HG03135 (cell line): ENCODE results near the gene IMMP2L.
"Not testable (repeated sequence)": the region's sequence is repeated elsewhere in the genome, so short reads cannot be mapped to it uniquely, and the experiment has no call there.

ENCODE experiments used
- ATAC-seq: cut with Tn5 transposase; IDR thresholded peaks from one replicate; pipeline ENCODE4 v1.9.1; 2021; ENCODE audit warnings: mild to moderate bottlenecking, moderate library complexity; ENCODE audit not compliant: unreplicated experiment

The IMMP2L gene

GRCh38 chr7:111470998-111471397, 91.3 kb downstream of the IMMP2L start:
- no peak for ATAC-seq

GRCh38 chr7:111469894-111470293, 92.4 kb downstream of the IMMP2L start:
- not testable (repeated sequence) for ATAC-seq

DNA sequence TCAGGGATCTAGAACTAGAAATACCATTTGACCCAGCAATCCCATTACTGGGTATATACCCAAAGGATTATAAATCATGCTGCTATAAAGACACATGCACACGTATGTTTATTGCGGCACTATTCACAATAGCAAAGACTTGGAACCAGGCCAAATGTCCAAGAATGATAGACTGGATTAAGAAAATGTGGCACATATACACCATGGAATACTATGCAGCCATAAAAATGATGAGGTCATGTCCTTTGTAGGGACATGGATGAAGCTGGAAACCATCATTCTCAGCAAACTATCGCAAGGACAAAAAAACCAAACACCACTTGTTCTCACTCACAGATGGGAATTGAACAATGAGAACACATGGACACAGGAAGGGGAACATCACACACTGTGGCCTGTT, 96.5 kb downstream of the IMMP2L start:
- ATAC-seq: not testable (repeated sequence)

GRCh38 chr7:111460695-111461094, 101.6 kb downstream of the IMMP2L start:
- ATAC-seq: no peak

DNA sequence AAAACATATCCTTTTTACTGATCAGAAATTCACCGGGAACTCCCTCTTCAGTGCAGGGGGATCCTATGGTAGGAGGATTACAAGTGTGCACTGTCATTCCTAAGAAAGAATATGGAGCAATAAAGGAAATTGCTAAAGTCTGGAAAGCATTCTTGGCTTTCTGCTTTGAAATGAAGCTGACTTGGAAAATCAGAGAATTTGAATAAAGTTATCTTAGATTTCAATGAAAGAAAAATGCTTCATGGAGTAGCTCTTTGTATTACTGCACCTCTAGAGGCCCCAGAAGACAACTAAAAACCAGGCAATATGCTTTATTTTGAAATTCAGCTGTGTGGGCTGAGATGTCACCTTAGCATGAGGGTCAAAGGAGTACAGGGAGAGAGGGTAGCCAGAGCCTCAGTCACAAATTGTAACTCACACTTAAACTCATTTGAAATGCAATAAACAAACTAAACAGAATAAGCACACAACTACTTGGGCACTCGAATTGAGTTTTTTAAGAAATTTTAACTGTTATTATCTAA, 102.5 kb downstream of the IMMP2L start:
- ATAC-seq: no peak

DNA sequence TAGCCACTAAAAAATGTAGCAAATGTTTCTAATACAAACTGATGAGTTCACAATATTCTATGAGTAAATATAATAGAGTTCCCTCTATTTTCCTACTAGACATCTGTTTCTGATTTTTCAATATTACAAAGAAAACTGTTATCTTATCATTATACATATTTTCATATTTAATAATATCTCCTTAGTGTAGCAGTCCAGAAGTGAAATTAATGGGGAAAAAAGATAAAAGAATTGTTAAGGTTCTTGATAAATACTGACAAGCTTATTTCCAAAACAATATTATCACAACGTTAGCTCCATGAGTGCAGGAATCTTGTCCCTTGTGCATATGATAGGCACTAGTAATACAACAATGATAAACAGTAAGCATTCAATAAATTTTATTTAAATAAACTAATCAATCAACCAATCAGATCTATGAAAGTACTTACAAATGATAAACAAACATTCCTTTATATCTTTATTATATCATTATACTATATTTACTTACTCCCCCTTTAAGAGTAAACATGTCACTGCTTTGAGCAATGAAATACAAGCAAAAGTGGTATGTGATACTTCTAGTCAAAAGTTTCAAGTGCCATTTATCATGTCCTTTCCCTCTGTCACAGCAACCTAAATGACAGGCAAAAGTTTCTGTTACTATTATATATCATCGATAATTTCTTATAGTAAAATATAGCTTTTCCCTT, 103.1 kb downstream of the IMMP2L start:
- ATAC-seq: no peak

- ATAC-seq: not testable (repeated sequence)
Measured at GRCh38 chr7:111450705-111451104, 111.6 kb downstream of the IMMP2L start.

DNA sequence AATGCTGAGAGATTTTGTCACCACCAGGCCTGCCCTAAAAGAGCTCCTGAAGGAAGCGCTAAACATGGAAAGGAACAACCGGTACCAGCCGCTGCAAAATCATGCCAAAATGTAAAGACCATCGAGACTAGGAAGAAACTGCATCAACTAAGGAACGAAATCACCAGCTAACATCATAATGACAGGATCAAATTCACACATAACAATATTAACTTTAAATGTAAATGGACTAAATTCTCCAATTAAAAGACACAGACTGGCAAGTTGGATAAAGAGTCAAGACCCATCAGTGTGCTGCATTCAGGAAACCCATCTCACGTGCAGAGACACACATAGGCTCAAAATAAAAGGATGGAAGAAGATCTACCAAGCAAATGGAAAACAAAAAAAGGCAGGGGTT, 114.8 kb downstream of the IMMP2L start:
- not testable (repeated sequence) for ATAC-seq

DNA sequence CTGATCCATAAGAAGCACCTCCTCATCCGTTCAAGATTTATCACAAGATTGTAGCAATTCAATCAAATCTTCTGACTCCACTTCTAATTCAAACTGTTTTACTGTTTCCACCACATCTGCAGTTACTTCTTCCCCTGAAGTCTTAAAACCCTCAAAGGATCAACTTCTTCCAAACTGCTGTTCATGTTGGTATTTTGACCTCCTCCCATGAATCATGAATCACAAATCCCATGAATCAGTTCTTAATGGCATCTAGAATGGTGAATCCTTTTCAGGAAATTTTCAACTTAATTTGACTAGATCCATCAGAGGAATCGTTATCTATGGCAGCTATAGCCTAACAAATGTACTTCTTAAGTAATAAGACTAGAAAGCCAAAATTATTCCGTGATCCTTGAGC, 122.3 kb downstream of the IMMP2L start:
- ATAC-seq: no peak

- no peak for ATAC-seq
Measured at GRCh38 chr7:111438369-111439289, 123.7 kb downstream of the IMMP2L start.

DNA sequence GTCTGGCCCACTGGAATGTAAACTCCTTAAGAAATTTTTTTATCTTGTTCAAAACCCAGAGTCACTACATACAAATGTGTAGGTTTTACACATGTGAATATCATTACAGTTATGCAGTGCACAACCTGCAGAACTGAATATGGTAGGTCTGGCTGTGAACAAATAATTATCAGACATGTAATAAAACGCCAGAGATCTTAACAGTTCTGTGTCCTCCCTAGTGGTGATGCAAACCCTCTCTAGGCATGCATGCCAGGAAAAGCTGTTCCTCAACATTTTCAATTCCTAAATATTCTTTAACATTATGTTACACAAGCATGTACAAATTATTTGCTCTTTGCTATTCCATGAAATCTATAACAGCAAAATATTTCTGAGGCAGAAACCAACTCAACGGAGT, 124.6 kb downstream of the IMMP2L start:
- ATAC-seq: no peak

- no peak for ATAC-seq
Measured at GRCh38 chr7:111436608-111437007, 125.7 kb downstream of the IMMP2L start.

- no peak for ATAC-seq
Measured at GRCh38 chr7:111433426-111433825, 128.9 kb downstream of the IMMP2L start.

DNA sequence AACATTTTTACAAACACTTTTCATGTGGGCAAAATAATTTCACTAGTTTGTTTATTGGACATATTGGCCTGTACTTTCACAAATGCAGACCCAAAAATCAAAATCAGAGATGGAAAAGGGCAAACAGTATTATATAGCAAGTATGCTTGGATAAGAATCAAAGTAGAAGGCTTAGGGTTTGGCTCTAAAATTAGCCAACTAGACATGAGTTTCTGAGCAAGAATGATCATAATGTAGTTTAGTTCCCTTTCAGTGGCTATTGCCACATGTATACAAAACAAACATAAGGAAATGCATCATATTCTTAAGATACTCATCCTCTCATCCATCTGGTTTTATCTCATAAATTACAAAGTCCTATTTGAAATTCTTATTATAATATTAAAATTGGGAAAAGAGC, 132.5 kb downstream of the IMMP2L start:
- no peak for ATAC-seq

- ATAC-seq: no peak
Measured at GRCh38 chr7:111424768-111425167, 137.5 kb downstream of the IMMP2L start.

GRCh38 chr7:111414374-111414773, 147.9 kb downstream of the IMMP2L start:
- no peak for ATAC-seq

GRCh38 chr7:111413739-111414138, 148.6 kb downstream of the IMMP2L start:
- ATAC-seq: no peak

- no peak for ATAC-seq
Measured at GRCh38 chr7:111410899-111411298, 151.4 kb downstream of the IMMP2L start.

DNA sequence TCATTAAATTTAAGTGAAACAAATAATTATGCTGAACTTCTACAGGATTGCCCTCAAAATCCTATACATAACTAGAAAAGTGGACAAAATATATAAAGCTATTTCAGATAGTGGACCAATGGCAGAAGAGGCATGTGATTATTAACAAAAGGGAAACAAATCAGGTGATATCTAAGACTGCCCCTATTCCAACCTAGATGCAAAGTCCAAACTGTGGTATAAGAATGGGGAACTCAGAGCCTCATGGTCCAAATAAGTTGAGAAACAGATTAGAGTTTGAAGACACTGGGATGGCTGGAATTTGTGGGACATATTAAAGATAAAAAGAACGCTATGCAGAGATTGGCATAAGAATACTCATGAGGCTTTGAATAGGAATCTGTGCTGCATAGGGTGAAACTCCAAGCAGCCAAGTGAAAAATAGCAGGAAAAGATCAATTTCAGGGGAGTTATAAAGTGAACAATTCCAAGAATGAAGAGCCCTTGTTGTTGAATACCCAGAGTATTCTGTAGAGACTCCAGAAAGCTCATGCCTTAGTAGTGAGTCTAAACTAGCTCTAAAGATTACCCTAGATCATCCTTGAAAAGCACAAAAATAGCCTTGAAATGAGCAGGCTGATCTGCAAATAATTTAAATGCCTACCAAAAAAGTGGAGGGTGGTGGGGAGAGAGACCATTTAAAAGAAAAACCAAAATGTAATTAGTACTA, 152.4 kb downstream of the IMMP2L start:
- ATAC-seq: no peak

DNA sequence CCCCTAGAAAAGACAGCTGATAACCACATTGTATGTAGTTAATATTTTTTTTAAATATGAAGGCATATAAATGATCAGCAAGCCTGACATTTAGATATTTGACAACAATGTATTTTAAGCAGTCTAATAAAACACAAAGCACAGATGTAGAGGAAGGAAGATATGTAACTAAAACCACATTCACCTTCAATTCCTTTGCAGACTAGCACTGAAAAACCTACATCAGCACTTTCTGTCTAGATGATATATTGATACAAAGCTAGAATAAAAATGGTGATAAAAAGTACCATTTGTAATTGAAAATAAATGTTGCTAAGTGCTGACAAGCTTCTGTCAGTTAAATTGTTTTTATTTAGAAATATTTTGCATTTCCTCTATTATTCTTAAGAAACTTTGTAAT, 153.6 kb downstream of the IMMP2L start:
- no peak for ATAC-seq

DNA sequence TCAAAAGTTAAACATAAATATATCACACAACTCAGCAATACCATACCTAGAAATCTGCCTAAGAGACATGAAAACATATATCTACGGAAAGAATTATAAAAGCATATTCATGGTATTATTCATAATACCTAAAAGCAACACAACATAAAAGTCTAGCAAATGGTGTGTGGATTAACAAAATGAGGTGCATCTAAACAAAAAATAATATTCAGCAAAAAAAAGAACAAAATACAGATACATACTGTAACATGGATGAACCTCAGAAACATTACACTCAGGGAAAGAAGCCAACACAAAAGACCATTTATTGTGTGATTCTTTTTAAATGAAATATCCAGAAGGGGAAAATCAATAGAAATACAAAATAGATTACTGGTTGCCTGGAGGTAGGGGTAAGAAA, 155.0 kb downstream of the IMMP2L start:
- ATAC-seq: no peak
